Ishikawa (cell line): ENCODE measurements around the gene CARNS1.

ENCODE experiments used
- CEBPB ChIP-seq: IDR thresholded peaks from 2 replicates; pipeline ENCODE4 v1.6.1; 2012
- CREB1 ChIP-seq: IDR thresholded peaks from 2 replicates; pipeline ENCODE4 v1.6.1; 2012; ENCODE audit warnings: low read depth
- EGR1 ChIP-seq: IDR thresholded peaks from 2 replicates; pipeline ENCODE4 v1.6.1; 2012
- EP300 ChIP-seq: IDR thresholded peaks from 2 replicates; pipeline ENCODE4 v1.6.1; 2012; ENCODE audit warnings: borderline replicate concordance
- FOXM1 ChIP-seq: IDR thresholded peaks from 2 replicates; pipeline ENCODE4 v1.6.1; 2012; ENCODE audit warnings: low read depth, borderline replicate concordance
- MAX ChIP-seq: IDR thresholded peaks from 2 replicates; pipeline ENCODE4 v1.6.1; 2012
- NFIC ChIP-seq: IDR thresholded peaks from 2 replicates; pipeline ENCODE4 v1.6.1; 2012
- RAD21 ChIP-seq: IDR thresholded peaks from 2 replicates; pipeline ENCODE4 v1.6.1; 2012; ENCODE audit warnings: low read depth
- TAF1 ChIP-seq: IDR thresholded peaks from 2 replicates; pipeline ENCODE4 v1.6.1; 2012; ENCODE audit warnings: low read depth, mild to moderate bottlenecking
- TCF12 ChIP-seq: IDR thresholded peaks from 2 replicates; pipeline ENCODE4 v1.6.1; 2012; ENCODE audit warnings: low read depth
- TEAD4 ChIP-seq: IDR thresholded peaks from 2 replicates; pipeline ENCODE4 v1.6.1; 2012
- USF1 ChIP-seq: IDR thresholded peaks from 2 replicates; pipeline ENCODE4 v1.6.1; 2012
- YY1 ChIP-seq: IDR thresholded peaks from 2 replicates; pipeline ENCODE4 v1.6.1; 2012; ENCODE audit warnings: low read depth
- ZBTB7A ChIP-seq: IDR thresholded peaks from 2 replicates; pipeline ENCODE4 v1.6.1; 2012; ENCODE audit warnings: low read depth
- TF ChIP-seq, protein P1 (sequence below): IDR thresholded peaks from 2 replicates; pipeline ENCODE4 v1.6.1; 2012; ENCODE audit warnings: low read depth, mild to moderate bottlenecking

CARNS1 gene

DNA sequence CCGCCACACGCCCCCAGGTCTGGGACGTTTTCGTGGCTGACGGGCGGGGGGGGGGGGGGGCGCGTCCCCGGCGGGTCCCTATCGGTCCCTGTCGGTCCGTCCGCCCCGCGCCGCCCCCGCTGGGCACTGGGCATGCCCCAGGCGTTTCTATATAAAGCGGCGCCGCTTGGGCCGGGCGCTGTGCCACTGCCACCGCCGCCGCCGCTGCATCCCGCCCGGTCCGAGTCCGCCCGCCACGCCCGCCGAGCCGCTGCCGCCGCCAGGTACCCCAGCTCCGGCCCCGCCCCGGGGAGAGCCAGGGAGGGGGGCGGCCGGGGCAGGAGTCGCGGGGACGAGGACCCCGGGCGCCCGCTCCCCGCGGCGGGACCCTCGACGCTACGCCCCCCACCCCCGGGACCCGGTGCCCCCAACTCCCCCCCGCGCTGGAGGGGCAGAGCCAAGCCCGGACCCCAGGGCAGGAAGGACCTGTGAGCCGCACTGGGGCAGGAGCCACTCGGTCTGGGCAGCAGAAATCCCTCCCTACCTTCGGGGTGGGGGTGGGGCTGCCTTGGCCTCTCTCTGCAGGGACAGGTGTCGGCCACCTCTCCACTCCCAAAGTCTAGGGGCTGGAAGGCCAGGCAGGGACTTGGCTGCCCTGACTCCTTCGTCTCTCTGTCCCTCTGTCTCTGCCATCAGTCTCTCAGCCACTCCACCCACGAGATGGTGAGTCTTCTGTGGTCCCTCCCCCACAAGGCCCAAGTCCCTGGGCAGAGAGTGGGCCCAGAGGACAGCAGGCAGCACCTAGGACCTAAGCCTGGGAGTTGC, at the start of gene CARNS1:
Gene CARNS1 (plus strand): TSS at position 178 of the 804 bp plus-strand sequence. CDS start 522 bp downstream, at position 700.
- no peak for TF ChIP-seq EGR1
- TF ChIP-seq NFIC: no peak
- TF ChIP-seq EP300: no peak
- no peak for TF ChIP-seq USF1
- no peak for TF ChIP-seq CEBPB
- no peak for TF ChIP-seq RAD21
- TF ChIP-seq CREB1: no peak
- no peak for TF ChIP-seq TCF12
- no peak for TF ChIP-seq YY1
- TF ChIP-seq FOXM1: no peak
- no peak for TF ChIP-seq MAX
- TF ChIP-seq TAF1: no peak
- no peak for TF ChIP-seq ZBTB7A
- TF ChIP-seq TEAD4: no peak
- TF ChIP-seq, protein P1, sequence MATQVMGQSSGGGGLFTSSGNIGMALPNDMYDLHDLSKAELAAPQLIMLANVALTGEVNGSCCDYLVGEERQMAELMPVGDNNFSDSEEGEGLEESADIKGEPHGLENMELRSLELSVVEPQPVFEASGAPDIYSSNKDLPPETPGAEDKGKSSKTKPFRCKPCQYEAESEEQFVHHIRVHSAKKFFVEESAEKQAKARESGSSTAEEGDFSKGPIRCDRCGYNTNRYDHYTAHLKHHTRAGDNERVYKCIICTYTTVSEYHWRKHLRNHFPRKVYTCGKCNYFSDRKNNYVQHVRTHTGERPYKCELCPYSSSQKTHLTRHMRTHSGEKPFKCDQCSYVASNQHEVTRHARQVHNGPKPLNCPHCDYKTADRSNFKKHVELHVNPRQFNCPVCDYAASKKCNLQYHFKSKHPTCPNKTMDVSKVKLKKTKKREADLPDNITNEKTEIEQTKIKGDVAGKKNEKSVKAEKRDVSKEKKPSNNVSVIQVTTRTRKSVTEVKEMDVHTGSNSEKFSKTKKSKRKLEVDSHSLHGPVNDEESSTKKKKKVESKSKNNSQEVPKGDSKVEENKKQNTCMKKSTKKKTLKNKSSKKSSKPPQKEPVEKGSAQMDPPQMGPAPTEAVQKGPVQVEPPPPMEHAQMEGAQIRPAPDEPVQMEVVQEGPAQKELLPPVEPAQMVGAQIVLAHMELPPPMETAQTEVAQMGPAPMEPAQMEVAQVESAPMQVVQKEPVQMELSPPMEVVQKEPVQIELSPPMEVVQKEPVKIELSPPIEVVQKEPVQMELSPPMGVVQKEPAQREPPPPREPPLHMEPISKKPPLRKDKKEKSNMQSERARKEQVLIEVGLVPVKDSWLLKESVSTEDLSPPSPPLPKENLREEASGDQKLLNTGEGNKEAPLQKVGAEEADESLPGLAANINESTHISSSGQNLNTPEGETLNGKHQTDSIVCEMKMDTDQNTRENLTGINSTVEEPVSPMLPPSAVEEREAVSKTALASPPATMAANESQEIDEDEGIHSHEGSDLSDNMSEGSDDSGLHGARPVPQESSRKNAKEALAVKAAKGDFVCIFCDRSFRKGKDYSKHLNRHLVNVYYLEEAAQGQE: no peak

GRCh38 chr11:67365736-67366444, 49.6 kb upstream of the CARNS1 start:
- TF ChIP-seq MAX (no peak), ZBTB7A (no peak), CEBPB (no peak), TAF1 (no peak), RAD21 (no peak)

DNA sequence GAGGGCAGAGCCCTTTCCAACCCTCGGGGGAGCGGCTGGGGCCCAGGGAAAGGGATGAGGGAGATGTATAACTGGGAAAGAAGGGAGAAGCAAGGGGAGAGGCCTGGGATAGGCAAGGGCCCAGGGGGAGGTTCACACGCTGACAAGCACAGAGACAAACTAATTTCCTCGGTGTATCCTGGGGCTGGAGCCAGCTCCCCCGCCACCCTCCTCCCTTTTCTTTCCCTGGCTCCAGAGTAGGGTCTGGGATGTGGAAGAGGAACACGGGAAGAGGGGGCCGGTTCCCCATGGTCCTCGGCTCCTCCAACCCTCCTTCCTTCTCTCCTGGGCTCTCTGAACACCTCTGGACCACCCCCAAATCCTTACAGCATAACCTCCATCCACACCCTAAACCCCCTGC, 48.9 kb upstream of the CARNS1 start:
- TF ChIP-seq ZBTB7A (no peak), EGR1 (no peak), TAF1 (no peak), CREB1 (no peak), MAX (no peak), TCF12 (no peak), YY1 (no peak), CEBPB (no peak)
- TF ChIP-seq, protein P1: no peak

DNA sequence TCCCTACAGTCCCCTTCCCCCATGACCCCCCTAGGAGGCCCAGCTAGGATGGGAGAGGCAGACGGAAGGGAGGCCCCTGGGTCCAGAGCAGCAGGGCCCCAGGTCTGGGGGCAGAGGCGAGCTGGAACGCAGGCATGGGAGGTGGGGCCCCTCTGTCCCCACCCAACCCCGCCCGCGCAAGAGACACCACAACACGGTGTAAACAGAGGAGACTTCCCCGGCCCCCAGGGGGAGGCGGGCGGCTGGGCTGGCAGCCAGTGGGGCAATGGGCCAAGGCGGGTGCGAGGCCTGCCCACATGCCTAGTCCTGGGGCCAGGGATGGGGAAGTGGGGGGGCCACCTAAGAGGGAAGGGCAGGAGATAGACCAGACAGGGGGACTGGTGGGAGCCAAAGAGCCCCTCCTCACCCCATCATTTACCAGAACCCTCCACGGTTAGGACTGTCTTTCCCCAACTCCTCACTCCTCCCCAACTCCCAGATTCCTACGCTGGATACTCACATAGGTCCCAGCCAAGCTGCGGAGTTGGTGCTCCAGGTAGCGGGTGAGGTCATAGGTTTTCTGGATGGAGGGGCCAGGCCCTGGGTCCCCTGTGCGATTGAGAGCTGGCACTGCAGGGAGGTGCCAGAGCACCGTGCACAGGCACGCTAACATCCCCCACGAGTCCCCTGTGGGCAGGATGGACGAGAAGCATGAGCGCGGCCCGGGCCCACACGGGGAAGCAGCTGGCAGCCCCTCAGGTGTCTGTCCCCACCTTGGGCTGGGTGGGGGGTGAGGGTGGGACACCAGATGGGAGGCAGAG, 48.3 kb upstream of the CARNS1 start:
- TF ChIP-seq, protein P1: no peak
- TF ChIP-seq TCF12 (no peak), MAX (peak; percentile 60), TAF1 (no peak), EGR1 (no peak), YY1 (no peak), RAD21 (no peak), EP300 (peak; percentile 24; the same call in 1 of the 2 replicates), CEBPB (no peak), TEAD4 (no peak), NFIC (peak; percentile 83), USF1 (no peak), FOXM1 (no peak)
